Endothelial cell of umbilical vein (primary cell): ENCODE measurements around the gene UBN2. TPM values are rescaled to one million over a fixed set of nuclear protein-coding genes. Genes with fewer than 3 reads are reported as not detected.

Experiments used
- BruUV-seq: library from RNA; stranded (reverse); fragments of 400-500 nt; replicated peaks from 2 replicates; lab custom pipeline; 2021; lab: Mats Ljungman, UMichigan
- CTCF ChIA-PET: fragments of 300-600, 350-600 bp; sonication (Branson Sonifier 250); formaldehyde crosslinking; loops from one replicate; lab custom pipeline; 2021; ENCODE audit warnings: antibody characterized with exemption, inconsistent platforms; lab: Charles Lee
- POLR2A ChIA-PET: fragments of 300-600, 350-600 bp; sonication (Branson Sonifier 250); formaldehyde crosslinking; loops from one replicate; lab custom pipeline; 2021; ENCODE audit warnings: antibody characterized with exemption, inconsistent platforms; lab: Charles Lee
- DNase-seq: peaks from one replicate; pipeline ENCODE4 v3.0.0-alpha.2; 2011; ENCODE audit warnings: low read depth, low spot score
- FAIRE-seq: peaks from 2 replicates; lab custom pipeline; 2011; peaks lifted over from hg19 to GRCh38; lab: Jason Lieb, UNC
- H2AFZ ChIP-seq: 2 replicates; pipeline ENCODE4 v1.6.0; 2012; ENCODE audit warnings: low read depth, low read length, control low read depth, inconsistent platforms
- H3K27ac ChIP-seq: 2 replicates; pipeline ENCODE4 v1.5.1; 2011; ENCODE audit warnings: low read depth, mild to moderate bottlenecking, control low read depth, low read length, moderate library complexity; ENCODE audit not compliant: insufficient read depth
- H3K27me3 ChIP-seq, 2 experiments: 2 replicates each; pipeline versions ENCODE4 v1.6.0 to v1.6.1; 2011; ENCODE audit warnings: low read length in 2 of 2, mixed read lengths in 1 of 2; ENCODE audit not compliant: control insufficient read depth in 2 of 2, insufficient read depth in 2 of 2
- H3K36me3 ChIP-seq, 2 experiments: 2 replicates in 1 of 2; 3 replicates in 1 of 2; pipeline ENCODE4 v1.5.1; 2011; ENCODE audit warnings: low read length in 2 of 2, mild to moderate bottlenecking in 1 of 2, moderate library complexity in 1 of 2; ENCODE audit not compliant: control insufficient read depth in 2 of 2, insufficient read depth in 2 of 2; ENCODE audit errors: extremely low read depth in 1 of 2
- H3K4me1 ChIP-seq: 3 replicates; pipeline ENCODE4 v1.5.1; 2011; ENCODE audit warnings: mild to moderate bottlenecking, low read length; ENCODE audit not compliant: control insufficient read depth, insufficient read depth; ENCODE audit errors: extremely low read depth
- H3K4me2 ChIP-seq: 2 replicates; pipeline ENCODE4 v1.6.1; 2011; ENCODE audit warnings: low read length, control low read depth, mixed read lengths; ENCODE audit not compliant: insufficient read depth
- H3K4me3 ChIP-seq, 3 experiments: fragments of 200-600 bp in 1 of 3; sonication (generic), shearing (Covaris generic) in 1 of 3; replicated peaks in 1 of 3; 2 replicates each; pipeline ENCODE4 v1.5.1; 2011 to 2016; ENCODE audit warnings: control low read depth in 3 of 3, low read length in 3 of 3, mild to moderate bottlenecking in 2 of 3, inconsistent platforms in 1 of 3, low read depth in 1 of 3, moderate library complexity in 1 of 3; ENCODE audit not compliant: insufficient read depth in 1 of 3
- H3K79me2 ChIP-seq: 2 replicates; pipeline ENCODE4 v1.6.0; 2012; ENCODE audit warnings: low read length, inconsistent platforms; ENCODE audit not compliant: control insufficient read depth, insufficient read depth
- H3K9ac ChIP-seq: replicated peaks from 2 replicates; pipeline ENCODE3; 2011; ENCODE audit warnings: low read length, control low read depth; ENCODE audit not compliant: insufficient read depth; ENCODE audit errors: extremely low read depth
- H3K9me1 ChIP-seq: replicated peaks from 3 replicates; pipeline ENCODE4 v1.6.0; 2011; ENCODE audit warnings: mild to moderate bottlenecking, low read length; ENCODE audit not compliant: control insufficient read depth, insufficient read depth; ENCODE audit errors: extremely low read depth
- H3K9me3 ChIP-seq: replicated peaks from 2 replicates; pipeline ENCODE4 v1.5.1; 2012; ENCODE audit warnings: low read length, inconsistent platforms; ENCODE audit not compliant: control insufficient read depth, insufficient read depth
- H4K20me1 ChIP-seq: replicated peaks from 2 replicates; pipeline ENCODE3; 2011; ENCODE audit warnings: mild to moderate bottlenecking, low read length; ENCODE audit not compliant: control insufficient read depth, insufficient read depth; ENCODE audit errors: extremely low read depth
- EZH2 ChIP-seq: IDR thresholded peaks from 2 replicates; pipeline ENCODE4 v1.6.1; 2012; ENCODE audit warnings: borderline replicate concordance, low read depth, mild to moderate bottlenecking, moderate library complexity, low read length, inconsistent platforms; ENCODE audit not compliant: severe bottlenecking
- FOS ChIP-seq: IDR thresholded peaks from 2 replicates; pipeline ENCODE4 v1.6.1; 2011; ENCODE audit warnings: mild to moderate bottlenecking, low read length, moderate library complexity, borderline replicate concordance; ENCODE audit not compliant: insufficient read depth
- GATA2 ChIP-seq: IDR thresholded peaks from 2 replicates; pipeline ENCODE4 v1.7.0; 2011; ENCODE audit warnings: low read depth, mild to moderate bottlenecking, moderate library complexity, mixed read lengths, low read length; ENCODE audit not compliant: insufficient read length, insufficient read depth
- JUN ChIP-seq: IDR thresholded peaks from 2 replicates; pipeline ENCODE4 v1.6.1; 2011; ENCODE audit warnings: borderline replicate concordance, low read depth; ENCODE audit not compliant: insufficient read length, insufficient read depth
- MYC ChIP-seq: IDR thresholded peaks from one replicate; pipeline ENCODE4 v1.6.1; 2011; ENCODE audit warnings: mild to moderate bottlenecking, low read depth, low read length
- POLR2A ChIP-seq: IDR thresholded peaks from 2 replicates; pipeline ENCODE4 v1.6.1; 2012; ENCODE audit warnings: low read depth, mild to moderate bottlenecking, control low read depth, low read length
- POLR2AphosphoS5 ChIP-seq: IDR thresholded peaks from 2 replicates; pipeline ENCODE4 v1.6.1; 2012; ENCODE audit warnings: low read depth, mild to moderate bottlenecking, control low read depth, low read length, moderate library complexity; ENCODE audit not compliant: insufficient read depth
- dilution Hi-C: fragments of 300-500 bp; cut with MboI; formaldehyde crosslinking; loops from one replicate; pipeline ENCODE4 v1.15.0; 2019; ENCODE audit warnings: low sequenced_read_pairs; ENCODE audit not compliant: extremely low pct_ligation_motif_present
- intact Hi-C: fragments of 100-400 bp; cut with micrococcal nuclease; formaldehyde crosslinking; loops from one replicate; pipeline ENCODE4 v1.10.0; 2022
- polyA plus RNA-seq, 4 experiments: library from polyadenylated mRNA; depleted of rRNA in 3 of 4; stranded (reverse) in 3 of 4; unstranded in 1 of 4; fragments of >200 nt; gene quantifications; 2 replicates each; pipeline versions ENCODE4 v1.2.1 to v1.2.3, GENCODE V29; 2011 to 2012; ENCODE audit warnings: missing spikeins in 1 of 4
- total RNA-seq: library from RNA; stranded (reverse); gene quantifications from 2 replicates; pipeline ENCODE4 v1.2.3, GENCODE V29; 2021
- TF ChIP-seq, protein P1 (sequence below): IDR thresholded peaks from 2 replicates; pipeline ENCODE4 v1.6.1; 2011; ENCODE audit not compliant: insufficient read depth, insufficient read length
- TF ChIP-seq, protein P2 (sequence below), 2 donors: IDR thresholded peaks; 1 replicate in 1 of 2; 2 replicates in 1 of 2; pipeline ENCODE4 v1.5.1; 2011; ENCODE audit warnings: low read length in 2 of 2, mild to moderate bottlenecking in 2 of 2, moderate library complexity in 2 of 2, control low read depth in 1 of 2, inconsistent platforms in 1 of 2, low read depth in 1 of 2; ENCODE audit not compliant: insufficient read depth in 1 of 2; ENCODE audit errors: extremely low read depth in 1 of 2

UBN2 gene
- total and polyA plus RNA-seq, 2 donors (not counting 3 experiments of a cell fraction or from before 2014, with no cell fraction given), result 2.2 to 14.2 TPM

DNA sequence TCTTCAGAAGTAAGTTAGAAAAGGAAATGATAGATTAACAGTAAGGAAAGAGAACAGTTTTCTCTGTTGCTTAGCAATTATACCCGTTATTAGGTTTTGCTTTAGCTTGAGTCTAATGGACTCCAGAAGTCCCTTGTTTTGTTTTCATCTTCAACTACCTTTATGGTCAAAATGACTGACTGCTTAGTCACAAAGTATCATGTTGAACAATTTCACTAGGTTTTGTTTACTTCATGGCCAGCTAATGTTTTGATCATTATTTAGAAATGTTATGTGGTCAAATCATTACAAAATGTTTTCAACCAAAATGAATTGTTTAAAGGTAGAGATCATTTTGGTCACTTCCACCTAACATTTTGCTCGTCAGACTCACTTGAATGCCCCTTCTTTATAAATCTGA, 1.9 kb downstream of the UBN2 start:
- Histone ChIP-seq H2AFZ (no peak overlapping the region), H3K9me3 (no peaks in the 10 kb centered on the region), H3K4me1 (peaks cover 16% of the 10 kb centered on the region), H4K20me1 (no peaks in the 10 kb centered on the region), H3K79me2 (peaks cover 22% of the 10 kb centered on the region), H3K27ac (no peak overlapping the region), H3K9ac (peak overlapping the region; percentile 32), H3K27me3 (no peaks in the 10 kb centered on the region), H3K4me3 (peak overlapping the region in 1 of 3 experiments; percentile 67), H3K4me2 (peak overlapping the region; percentile 91), H3K36me3 (peaks cover under 1 to 4% of the 10 kb centered on the region in 2 experiments), H3K9me1 (no peaks in the 10 kb centered on the region)
- ChIA-PET POLR2A (no interaction called here), CTCF (interaction anchor here (2.4 kb wide), 1 partner anchor 10 kb away, joined by 14 read pairs; no protein-coding TSS in a partner anchor)
- intact Hi-C loops, result loop anchor here (1.0 to 5.0 kb wide), 2 partner anchors 252 to 346 kb away; partner anchors contain the start of gene KIAA1549
- FAIRE-seq (peak; percentile 83), DNase-seq (peak; percentile 12)
- TSS peak; percentile 35 for BruUV-seq
- TF ChIP-seq MYC (no peak), GATA2 (no peak), FOS (no peak), EZH2 (no peak), POLR2A (no peak), JUN (no peak), POLR2AphosphoS5 (no peak)
- TF ChIP-seq, protein P1, sequence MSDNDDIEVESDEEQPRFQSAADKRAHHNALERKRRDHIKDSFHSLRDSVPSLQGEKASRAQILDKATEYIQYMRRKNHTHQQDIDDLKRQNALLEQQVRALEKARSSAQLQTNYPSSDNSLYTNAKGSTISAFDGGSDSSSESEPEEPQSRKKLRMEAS, result no peak
- TF ChIP-seq, protein P2, sequence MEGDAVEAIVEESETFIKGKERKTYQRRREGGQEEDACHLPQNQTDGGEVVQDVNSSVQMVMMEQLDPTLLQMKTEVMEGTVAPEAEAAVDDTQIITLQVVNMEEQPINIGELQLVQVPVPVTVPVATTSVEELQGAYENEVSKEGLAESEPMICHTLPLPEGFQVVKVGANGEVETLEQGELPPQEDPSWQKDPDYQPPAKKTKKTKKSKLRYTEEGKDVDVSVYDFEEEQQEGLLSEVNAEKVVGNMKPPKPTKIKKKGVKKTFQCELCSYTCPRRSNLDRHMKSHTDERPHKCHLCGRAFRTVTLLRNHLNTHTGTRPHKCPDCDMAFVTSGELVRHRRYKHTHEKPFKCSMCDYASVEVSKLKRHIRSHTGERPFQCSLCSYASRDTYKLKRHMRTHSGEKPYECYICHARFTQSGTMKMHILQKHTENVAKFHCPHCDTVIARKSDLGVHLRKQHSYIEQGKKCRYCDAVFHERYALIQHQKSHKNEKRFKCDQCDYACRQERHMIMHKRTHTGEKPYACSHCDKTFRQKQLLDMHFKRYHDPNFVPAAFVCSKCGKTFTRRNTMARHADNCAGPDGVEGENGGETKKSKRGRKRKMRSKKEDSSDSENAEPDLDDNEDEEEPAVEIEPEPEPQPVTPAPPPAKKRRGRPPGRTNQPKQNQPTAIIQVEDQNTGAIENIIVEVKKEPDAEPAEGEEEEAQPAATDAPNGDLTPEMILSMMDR (IDR thresholded peaks at IDR 0.05; ENCODE audit: extremely low read depth in 1 of 2, insufficient read depth in 1 of 2, low read depth in 1 of 2, low read length in 2 of 2), result no peak
- dilution Hi-C loops, result no loop called here
